Fibroblast of pulmonary artery (primary cell): ENCODE results near the gene RASSF5.

Experiments
- DNase-seq: peaks from one replicate; pipeline ENCODE4 v3.0.0-alpha.2; 2010; ENCODE audit warnings: low read depth
- H3K4me3 ChIP-seq: replicated peaks from 2 replicates; pipeline ENCODE4 v1.5.1; 2011; ENCODE audit warnings: low read depth, mild to moderate bottlenecking, control low read depth, low read length, moderate library complexity
- TF ChIP-seq, protein P1 (sequence below): IDR thresholded peaks from 2 replicates; pipeline ENCODE4 v1.5.1; 2011; ENCODE audit warnings: mild to moderate bottlenecking, control low read depth, low read length, inconsistent platforms; ENCODE audit errors: missing control alignments

Gene RASSF5

DNA sequence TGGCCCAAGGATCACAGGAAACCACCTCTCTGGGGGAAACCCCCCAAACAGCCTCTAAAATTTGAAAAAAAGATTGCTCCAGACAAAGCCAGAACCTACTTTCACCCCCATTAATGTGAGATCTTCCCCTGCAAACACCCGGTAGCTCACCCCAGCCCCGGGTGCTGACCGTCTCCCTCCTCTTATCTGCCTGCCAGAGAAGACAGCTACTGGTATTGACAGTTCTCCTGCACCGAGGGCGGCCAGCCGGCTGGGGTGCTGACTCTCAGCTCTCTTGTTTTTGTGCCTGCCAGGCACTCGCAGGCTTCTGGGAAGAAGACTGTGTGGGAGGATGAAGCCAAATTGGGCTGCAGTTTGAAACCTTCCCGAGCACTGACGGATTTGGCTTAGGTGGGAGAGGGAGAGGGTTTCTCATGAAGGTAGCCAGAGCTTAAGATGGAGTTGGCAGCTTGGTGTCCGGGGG, 48.2 kb downstream of the RASSF5 start:
- no peak overlapping the region for H3K4me3 ChIP-seq
- TF ChIP-seq, protein P1, sequence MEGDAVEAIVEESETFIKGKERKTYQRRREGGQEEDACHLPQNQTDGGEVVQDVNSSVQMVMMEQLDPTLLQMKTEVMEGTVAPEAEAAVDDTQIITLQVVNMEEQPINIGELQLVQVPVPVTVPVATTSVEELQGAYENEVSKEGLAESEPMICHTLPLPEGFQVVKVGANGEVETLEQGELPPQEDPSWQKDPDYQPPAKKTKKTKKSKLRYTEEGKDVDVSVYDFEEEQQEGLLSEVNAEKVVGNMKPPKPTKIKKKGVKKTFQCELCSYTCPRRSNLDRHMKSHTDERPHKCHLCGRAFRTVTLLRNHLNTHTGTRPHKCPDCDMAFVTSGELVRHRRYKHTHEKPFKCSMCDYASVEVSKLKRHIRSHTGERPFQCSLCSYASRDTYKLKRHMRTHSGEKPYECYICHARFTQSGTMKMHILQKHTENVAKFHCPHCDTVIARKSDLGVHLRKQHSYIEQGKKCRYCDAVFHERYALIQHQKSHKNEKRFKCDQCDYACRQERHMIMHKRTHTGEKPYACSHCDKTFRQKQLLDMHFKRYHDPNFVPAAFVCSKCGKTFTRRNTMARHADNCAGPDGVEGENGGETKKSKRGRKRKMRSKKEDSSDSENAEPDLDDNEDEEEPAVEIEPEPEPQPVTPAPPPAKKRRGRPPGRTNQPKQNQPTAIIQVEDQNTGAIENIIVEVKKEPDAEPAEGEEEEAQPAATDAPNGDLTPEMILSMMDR: no peak
- DNase-seq: no peak

- TF ChIP-seq, protein P1: no peak
- H3K4me3 ChIP-seq: no peak overlapping the region
- no peak for DNase-seq
Measured at GRCh38 chr1:206556047-206556749, 48.9 kb downstream of the RASSF5 start.

GRCh38 chr1:206556750-206557635, 49.7 kb downstream of the RASSF5 start:
- TF ChIP-seq, protein P1: no peak
- peak overlapping the region; percentile 49 for H3K4me3 ChIP-seq
- DNase-seq: peak; percentile 31

- no peak for DNase-seq
- TF ChIP-seq, protein P1: no peak
- H3K4me3 ChIP-seq: peak overlapping the region; percentile 49
Measured at GRCh38 chr1:206557636-206558473, 50.5 kb downstream of the RASSF5 start.

DNA sequence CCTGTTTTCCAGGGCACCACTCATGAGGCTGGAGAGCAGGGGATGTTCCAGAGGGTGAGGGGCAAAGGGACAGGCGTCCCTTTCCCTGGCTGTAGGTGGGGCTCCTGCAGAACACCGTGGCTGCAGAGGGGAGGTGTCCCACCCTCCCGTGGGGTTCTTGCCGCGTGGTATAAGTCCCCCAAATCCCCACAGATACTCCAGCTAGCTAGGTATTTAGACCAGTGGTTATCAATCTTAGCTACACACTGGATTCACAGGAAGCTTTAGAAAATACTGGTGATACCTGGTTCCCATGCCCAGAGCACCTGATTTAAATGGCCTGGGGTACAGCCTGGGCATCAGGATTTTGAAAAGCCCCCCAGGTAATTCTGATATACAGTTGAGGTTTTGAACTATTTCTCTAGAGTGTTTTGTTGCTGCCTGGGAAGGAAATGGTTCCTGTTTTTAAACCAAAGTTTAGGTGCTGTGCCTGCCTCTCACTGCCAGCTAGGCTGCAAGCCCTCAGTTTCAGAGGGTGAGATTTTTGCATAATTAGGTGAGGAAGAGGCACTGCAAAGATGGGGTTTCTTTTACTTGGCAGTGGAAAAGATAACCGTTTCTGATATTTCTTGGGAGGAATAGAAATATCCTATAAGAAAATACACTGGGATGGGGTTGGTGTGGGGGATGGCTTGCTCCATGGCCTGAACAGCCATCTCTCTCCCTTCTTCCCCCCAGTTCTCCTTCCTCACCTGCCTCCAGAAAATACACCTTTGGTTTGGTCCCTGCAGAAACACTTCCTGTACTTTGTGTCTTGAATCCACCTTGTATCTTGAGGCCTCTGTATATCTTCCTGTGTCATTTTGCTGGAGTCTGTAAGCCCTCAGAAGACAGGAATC, 51.7 kb downstream of the RASSF5 start:
- no peak for DNase-seq
- no peak overlapping the region for H3K4me3 ChIP-seq
- TF ChIP-seq, protein P1: no peak

- H3K4me3 ChIP-seq: no peak overlapping the region
- DNase-seq: no peak
- TF ChIP-seq, protein P1: no peak
Measured at GRCh38 chr1:206559672-206559995, 52.3 kb downstream of the RASSF5 start.
